Parathyroid adenoma (tissue), 2 donors: Measurements from ENCODE around the gene CLOCK.

Source experiments
- H2AFZ ChIP-seq: fragments of 300-600 bp; sonication (generic); one replicate; pipeline ENCODE4 v1.7.0; 2017; ENCODE audit warnings: antibody characterized with exemption, mild to moderate bottlenecking
- H3K27ac ChIP-seq: fragments of 300-600 bp; sonication (generic); one replicate; pipeline ENCODE4 v1.7.0; 2017
- H3K27me3 ChIP-seq: fragments of 300-600 bp; sonication (generic); one replicate; pipeline ENCODE4 v1.7.0; 2017; ENCODE audit warnings: low read length; ENCODE audit not compliant: control insufficient read depth, insufficient read depth
- H3K36me3 ChIP-seq: fragments of 300-600 bp; sonication (generic); one replicate; pipeline ENCODE4 v1.7.0; 2017; ENCODE audit warnings: low read length; ENCODE audit not compliant: control insufficient read depth, insufficient read depth
- H3K4me1 ChIP-seq: fragments of 300-600 bp; sonication (generic); one replicate; pipeline ENCODE4 v1.7.0; 2017; ENCODE audit warnings: control low read depth
- H3K4me2 ChIP-seq: fragments of 300-600 bp; sonication (generic); one replicate; pipeline ENCODE4 v1.7.0; 2017; ENCODE audit warnings: low read length
- H3K4me3 ChIP-seq: fragments of 300-600 bp; sonication (generic); one replicate; pipeline ENCODE4 v1.7.0; 2017; ENCODE audit warnings: low read depth, low read length
- H3K79me2 ChIP-seq: fragments of 300-600 bp; sonication (generic); one replicate; pipeline ENCODE4 v1.7.0; 2017; ENCODE audit warnings: control low read depth
- H3K9ac ChIP-seq: fragments of 300-600 bp; sonication (generic); one replicate; pipeline ENCODE4 v1.7.0; 2017; ENCODE audit warnings: mild to moderate bottlenecking
- H3K9me3 ChIP-seq: fragments of 300-600 bp; sonication (generic); one replicate; pipeline ENCODE4 v1.7.0; 2017; ENCODE audit warnings: low read length; ENCODE audit not compliant: control insufficient read depth
- TF ChIP-seq, protein P1 (sequence below): fragments of 300-600 bp; sonication (generic); IDR thresholded peaks from one replicate; pipeline ENCODE4 v1.7.0; 2017; ENCODE audit warnings: antibody characterized with exemption, mild to moderate bottlenecking
- donor health status: primary hyperparathyroidism.

The CLOCK gene

DNA sequence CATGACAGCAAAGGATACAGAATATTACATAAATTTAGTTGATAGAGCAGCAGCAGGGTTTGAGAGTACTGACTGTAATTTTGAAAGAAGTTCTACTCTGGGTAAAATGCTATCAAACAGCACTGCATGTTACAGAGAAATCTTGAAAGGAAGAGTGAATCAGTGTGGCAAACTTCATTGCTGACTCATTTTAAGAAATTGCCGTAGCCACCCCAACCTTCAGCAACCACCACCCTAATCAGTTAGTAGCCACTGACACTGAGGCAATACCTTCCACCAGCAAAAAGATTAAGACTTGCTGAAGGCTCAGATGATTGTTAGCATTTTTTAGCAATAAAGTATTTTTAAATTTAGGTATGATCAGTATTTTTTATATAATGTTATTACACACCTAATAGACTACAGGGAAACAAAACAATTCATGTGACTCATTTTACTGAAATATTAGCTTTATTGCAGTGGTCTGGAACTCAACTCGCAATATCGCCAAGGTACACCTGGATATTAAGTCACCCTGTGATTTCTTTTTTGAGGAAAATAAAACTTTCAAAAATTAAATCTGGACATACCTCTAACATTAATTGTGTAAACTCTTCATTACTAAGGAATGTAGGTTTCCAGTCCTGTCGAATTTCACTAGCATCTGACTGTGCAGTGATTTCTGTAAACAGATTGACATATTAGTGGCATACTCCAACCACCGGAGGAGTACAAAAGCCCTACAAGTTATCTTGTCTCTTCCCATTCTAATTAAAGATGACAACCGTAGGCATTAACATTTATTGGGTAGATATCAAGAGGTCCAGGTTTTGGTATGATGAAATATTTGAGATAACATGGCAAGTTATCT lies 71.1 kb downstream of the CLOCK start:
- no peak overlapping the region for H3K27ac ChIP-seq
- H3K9me3 ChIP-seq: no peaks in the 10 kb centered on the region
- no peaks in the 10 kb centered on the region for H3K27me3 ChIP-seq
- H3K9ac ChIP-seq: no peak overlapping the region
- no peak overlapping the region for H3K4me2 ChIP-seq
- no peak overlapping the region for H3K4me3 ChIP-seq
- no peaks in the 10 kb centered on the region for H3K79me2 ChIP-seq
- H2AFZ ChIP-seq: no peak overlapping the region
- no peaks in the 10 kb centered on the region for H3K36me3 ChIP-seq
- TF ChIP-seq, protein P1, sequence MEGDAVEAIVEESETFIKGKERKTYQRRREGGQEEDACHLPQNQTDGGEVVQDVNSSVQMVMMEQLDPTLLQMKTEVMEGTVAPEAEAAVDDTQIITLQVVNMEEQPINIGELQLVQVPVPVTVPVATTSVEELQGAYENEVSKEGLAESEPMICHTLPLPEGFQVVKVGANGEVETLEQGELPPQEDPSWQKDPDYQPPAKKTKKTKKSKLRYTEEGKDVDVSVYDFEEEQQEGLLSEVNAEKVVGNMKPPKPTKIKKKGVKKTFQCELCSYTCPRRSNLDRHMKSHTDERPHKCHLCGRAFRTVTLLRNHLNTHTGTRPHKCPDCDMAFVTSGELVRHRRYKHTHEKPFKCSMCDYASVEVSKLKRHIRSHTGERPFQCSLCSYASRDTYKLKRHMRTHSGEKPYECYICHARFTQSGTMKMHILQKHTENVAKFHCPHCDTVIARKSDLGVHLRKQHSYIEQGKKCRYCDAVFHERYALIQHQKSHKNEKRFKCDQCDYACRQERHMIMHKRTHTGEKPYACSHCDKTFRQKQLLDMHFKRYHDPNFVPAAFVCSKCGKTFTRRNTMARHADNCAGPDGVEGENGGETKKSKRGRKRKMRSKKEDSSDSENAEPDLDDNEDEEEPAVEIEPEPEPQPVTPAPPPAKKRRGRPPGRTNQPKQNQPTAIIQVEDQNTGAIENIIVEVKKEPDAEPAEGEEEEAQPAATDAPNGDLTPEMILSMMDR: no peak
- H3K4me1 ChIP-seq: no peaks in the 10 kb centered on the region

DNA sequence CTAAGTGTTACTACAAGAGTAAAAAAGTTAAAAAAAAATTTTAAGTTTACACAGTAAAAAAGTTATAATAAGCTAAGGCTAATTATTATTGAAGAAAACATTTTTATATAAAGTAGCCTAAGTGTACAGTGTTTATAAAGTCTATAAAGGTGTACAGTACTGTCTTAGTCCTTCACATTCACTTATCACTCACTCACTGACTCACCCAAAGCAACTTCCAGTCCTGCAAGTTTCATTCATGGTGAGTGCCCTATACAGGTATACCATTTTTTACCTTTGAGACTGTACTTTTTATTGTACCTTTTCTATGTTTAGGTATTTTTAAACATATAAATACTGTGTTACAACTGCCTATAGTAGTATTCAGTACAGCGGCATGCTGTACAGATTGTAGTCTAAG lies 76.7 kb downstream of the CLOCK start:
- Histone ChIP-seq H3K4me2 (no peak overlapping the region), H3K4me3 (no peak overlapping the region), H2AFZ (no peak overlapping the region), H3K79me2 (no peaks in the 10 kb centered on the region), H3K36me3 (no peaks in the 10 kb centered on the region), H3K27me3 (no peaks in the 10 kb centered on the region), H3K9ac (no peak overlapping the region), H3K4me1 (no peaks in the 10 kb centered on the region), H3K27ac (no peak overlapping the region), H3K9me3 (no peaks in the 10 kb centered on the region)
- TF ChIP-seq, protein P1: no peak

DNA sequence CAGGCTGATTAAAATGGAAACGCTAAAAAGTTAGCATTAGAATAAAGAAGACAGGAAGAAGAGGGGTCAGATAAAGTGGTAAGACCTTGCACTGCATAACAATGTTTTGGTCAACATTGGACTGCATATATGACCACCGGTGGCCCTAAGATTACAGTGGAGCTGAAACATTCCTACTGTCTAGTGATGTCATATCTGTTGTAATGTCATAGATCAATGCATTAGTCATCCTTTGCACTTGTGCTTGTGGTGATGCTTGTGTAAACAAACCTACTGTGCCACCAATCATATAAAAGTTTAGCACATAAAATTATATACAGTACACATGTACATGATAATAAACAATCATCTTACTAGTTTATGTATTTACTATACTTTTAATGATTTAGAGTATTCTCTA lies 78.0 kb downstream of the CLOCK start:
- Histone ChIP-seq H3K4me2 (no peak overlapping the region), H3K4me1 (no peaks in the 10 kb centered on the region), H3K9me3 (no peaks in the 10 kb centered on the region), H3K36me3 (no peaks in the 10 kb centered on the region), H3K27ac (no peak overlapping the region), H3K79me2 (no peaks in the 10 kb centered on the region), H2AFZ (no peak overlapping the region), H3K9ac (no peak overlapping the region), H3K4me3 (no peak overlapping the region), H3K27me3 (no peaks in the 10 kb centered on the region)
- TF ChIP-seq, protein P1: no peak

DNA sequence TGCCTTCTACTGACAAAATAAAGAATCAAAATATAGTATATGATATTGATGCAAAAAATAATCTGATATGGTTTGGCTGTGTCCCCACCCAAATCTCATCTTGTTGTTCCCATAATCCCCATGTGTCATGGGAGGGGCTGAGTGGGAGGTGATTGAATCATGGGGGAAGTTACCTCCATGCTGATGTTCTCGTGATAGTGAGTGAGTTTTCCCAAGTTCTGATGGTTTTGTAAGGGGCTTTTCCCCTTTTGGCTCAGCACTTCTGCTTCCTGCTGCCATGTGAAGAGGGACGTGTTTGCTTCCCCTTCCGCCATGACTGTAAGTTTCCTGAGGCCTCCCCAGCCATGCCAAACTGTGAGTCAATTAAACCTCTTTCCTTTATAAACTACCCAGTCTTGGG lies 80.7 kb downstream of the CLOCK start:
- Histone ChIP-seq H2AFZ (no peak overlapping the region), H3K9ac (no peak overlapping the region), H3K9me3 (no peaks in the 10 kb centered on the region), H3K4me1 (no peaks in the 10 kb centered on the region), H3K4me2 (no peak overlapping the region), H3K79me2 (no peaks in the 10 kb centered on the region), H3K27me3 (no peaks in the 10 kb centered on the region), H3K27ac (no peak overlapping the region), H3K36me3 (no peaks in the 10 kb centered on the region), H3K4me3 (no peak overlapping the region)
- TF ChIP-seq, protein P1: no peak

DNA sequence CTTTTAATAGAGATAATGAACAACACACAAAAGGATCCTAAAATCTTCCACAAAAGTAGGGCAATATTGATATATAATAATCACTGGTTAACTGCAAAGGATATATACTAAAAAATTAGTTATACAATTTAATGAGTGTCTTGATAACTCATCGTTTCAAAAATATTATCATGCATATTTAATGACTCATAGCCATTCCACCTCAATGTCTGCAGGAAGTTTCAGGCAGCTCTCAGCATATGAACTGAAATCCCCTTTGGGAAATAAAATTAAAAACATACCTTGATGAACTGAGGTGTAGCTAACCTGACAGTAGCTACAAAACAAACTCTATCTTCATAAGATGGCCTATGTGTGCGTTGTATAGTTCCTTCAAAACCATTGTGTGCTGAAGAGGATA lies 88.1 kb downstream of the CLOCK start:
- Histone ChIP-seq H3K4me3 (no peak overlapping the region), H2AFZ (no peak overlapping the region), H3K4me1 (no peaks in the 10 kb centered on the region), H3K9me3 (no peaks in the 10 kb centered on the region), H3K27me3 (no peaks in the 10 kb centered on the region), H3K27ac (no peak overlapping the region), H3K36me3 (no peaks in the 10 kb centered on the region), H3K9ac (no peak overlapping the region), H3K79me2 (no peaks in the 10 kb centered on the region), H3K4me2 (no peak overlapping the region)
- TF ChIP-seq, protein P1: no peak
